Keratinocyte (primary cell): ENCODE results near the gene EEPD1. TPM values are rescaled to one million over a fixed set of nuclear protein-coding genes. Genes with fewer than 3 reads are reported as not detected.

ENCODE experiments used
- DNase-seq: peaks from one replicate; pipeline ENCODE4 v3.0.0-alpha.2; 2011; ENCODE audit warnings: low read depth, missing footprints, low spot score
- FAIRE-seq: peaks from 2 replicates; lab custom pipeline; 2011; peaks lifted over from hg19 to GRCh38; lab: Jason Lieb, UNC
- H2AFZ ChIP-seq: 2 replicates; pipeline ENCODE4 v1.6.0; 2012; ENCODE audit warnings: low read length, control low read depth, inconsistent platforms; ENCODE audit not compliant: control insufficient read depth
- H3K27ac ChIP-seq: 2 replicates; pipeline ENCODE4 v1.5.1; 2011; ENCODE audit warnings: low read length; ENCODE audit not compliant: control insufficient read depth, insufficient read depth
- H3K27me3 ChIP-seq: 3 replicates; pipeline ENCODE4 v1.6.0; 2011; ENCODE audit warnings: low read length; ENCODE audit not compliant: control insufficient read depth, insufficient read depth; ENCODE audit errors: extremely low read depth
- H3K36me3 ChIP-seq, 2 experiments: 2 replicates in 1 of 2; 3 replicates in 1 of 2; pipeline ENCODE4 v1.5.1; 2011; ENCODE audit warnings: low read length in 2 of 2, mild to moderate bottlenecking in 1 of 2; ENCODE audit not compliant: control insufficient read depth in 2 of 2, insufficient read depth in 2 of 2; ENCODE audit errors: extremely low read depth in 1 of 2
- H3K4me1 ChIP-seq: 3 replicates; pipeline ENCODE4 v1.5.1; 2011; ENCODE audit warnings: low read length; ENCODE audit not compliant: control insufficient read depth, insufficient read depth; ENCODE audit errors: extremely low read depth
- H3K4me2 ChIP-seq: 3 replicates; pipeline ENCODE4 v1.6.0; 2011; ENCODE audit warnings: low read depth, low read length; ENCODE audit not compliant: control insufficient read depth, insufficient read depth; ENCODE audit errors: extremely low read depth
- H3K4me3 ChIP-seq, 3 experiments: fragments of 200-600 bp in 1 of 3; sonication (generic) in 1 of 3; 2 replicates in 2 of 3; 3 replicates in 1 of 3; pipeline ENCODE4 v1.5.1; 2011 to 2016; ENCODE audit warnings: low read length in 3 of 3, mild to moderate bottlenecking in 3 of 3, control low read depth in 2 of 3, inconsistent platforms in 1 of 3, low read depth in 1 of 3, mixed read lengths in 1 of 3, mixed run types in 1 of 3, moderate library complexity in 1 of 3; ENCODE audit not compliant: control insufficient read depth in 2 of 3, insufficient read depth in 2 of 3; ENCODE audit errors: extremely low read depth in 1 of 3
- H3K79me2 ChIP-seq: 2 replicates; pipeline ENCODE4 v1.6.0; 2012; ENCODE audit warnings: low read length; ENCODE audit not compliant: control insufficient read depth, insufficient read depth
- H3K9ac ChIP-seq: 3 replicates; pipeline ENCODE4 v1.6.0; 2011; ENCODE audit warnings: low read length; ENCODE audit not compliant: control insufficient read depth, insufficient read depth; ENCODE audit errors: extremely low read depth
- H3K9me1 ChIP-seq: 3 replicates; pipeline ENCODE4 v1.6.0; 2011; ENCODE audit warnings: low read length; ENCODE audit not compliant: control insufficient read depth, insufficient read depth; ENCODE audit errors: extremely low read depth
- H3K9me3 ChIP-seq: 2 replicates; pipeline ENCODE4 v1.5.1; 2012; ENCODE audit warnings: low read depth, low read length; ENCODE audit not compliant: control insufficient read depth
- H4K20me1 ChIP-seq: 3 replicates; pipeline ENCODE4 v1.6.0; 2011; ENCODE audit warnings: low read length; ENCODE audit not compliant: control insufficient read depth, insufficient read depth; ENCODE audit errors: extremely low read depth
- CTCF ChIP-seq, 3 experiments: IDR thresholded peaks in 1 of 3; conservative IDR thresholded peaks in 1 of 3; optimal IDR thresholded peaks in 1 of 3; 2 replicates in 2 of 3; 3 replicates in 1 of 3; pipeline versions ENCODE3 to v1.5.1; 2011; ENCODE audit warnings: low read length in 3 of 3, mild to moderate bottlenecking in 3 of 3, moderate library complexity in 2 of 3, control low read depth in 1 of 3, inconsistent platforms in 1 of 3; ENCODE audit not compliant: insufficient read depth in 2 of 3; ENCODE audit errors: extremely low read depth in 1 of 3
- EZH2 ChIP-seq: IDR thresholded peaks from one replicate; pipeline ENCODE4 v1.6.1; 2012; ENCODE audit warnings: inconsistent platforms, mild to moderate bottlenecking, low read length, moderate library complexity
- dilution Hi-C: fragments of 300-500 bp; cut with MboI; formaldehyde crosslinking; loops from one replicate; pipeline ENCODE4 v1.7.0; 2020; ENCODE audit warnings: low sequenced_read_pairs; ENCODE audit not compliant: extremely low pct_ligation_motif_present
- polyA plus RNA-seq, 5 experiments: library from polyadenylated mRNA; depleted of rRNA in 3 of 5; stranded (reverse) in 3 of 5; stranded (forward) in 1 of 5; unstranded in 1 of 5; fragments of >200 nt; gene quantifications; 1 replicate in 1 of 5; 2 replicates in 3 of 5; 3 replicates in 1 of 5; pipeline versions ENCODE4 v1.2.1 to v1.2.3, GENCODE V29; 2011 to 2012; ENCODE audit warnings: missing spikeins in 2 of 5, low read depth in 1 of 5, low replicate concordance in 1 of 5

EEPD1 gene
- polyA plus RNA-seq, 1 donor (not counting 4 experiments of a cell fraction or from before 2014, with no cell fraction given) = 1.2 TPM

GRCh38 chr7:36203071-36203790 lies 50.2 kb downstream of the EEPD1 start:
- H3K9me1 ChIP-seq = no peaks in the 10 kb centered on the region
- no peak overlapping the region for H3K4me3 ChIP-seq
- no peaks in the 10 kb centered on the region for H3K9me3 ChIP-seq
- TF ChIP-seq EZH2 = no peak
- DNase-seq = no peak
- H3K27ac ChIP-seq = no peak overlapping the region
- no peaks in the 10 kb centered on the region for H3K79me2 ChIP-seq
- no peak for FAIRE-seq
- no peaks in the 10 kb centered on the region for H3K27me3 ChIP-seq
- H4K20me1 ChIP-seq = no peaks in the 10 kb centered on the region
- dilution Hi-C loops = no loop called here
- H2AFZ ChIP-seq = no peak overlapping the region
- H3K9ac ChIP-seq = no peak overlapping the region
- H3K4me1 ChIP-seq = no peaks in the 10 kb centered on the region
- H3K4me2 ChIP-seq = no peak overlapping the region
- H3K36me3 ChIP-seq = no peaks in the 10 kb centered on the region

- no peaks in the 10 kb centered on the region for H3K4me1 ChIP-seq
- FAIRE-seq (no peak), DNase-seq (no peak)
- H3K9me1 ChIP-seq = no peaks in the 10 kb centered on the region
- no peak overlapping the region for H3K4me2 ChIP-seq
- H3K9ac ChIP-seq = no peak overlapping the region
- H3K27me3 ChIP-seq = no peaks in the 10 kb centered on the region
- no peak overlapping the region for H3K27ac ChIP-seq
- H3K4me3 ChIP-seq = no peak overlapping the region
- H3K36me3 ChIP-seq = no peaks in the 10 kb centered on the region
- dilution Hi-C loops = no loop called here
- no peaks in the 10 kb centered on the region for H3K9me3 ChIP-seq
- no peaks in the 10 kb centered on the region for H3K79me2 ChIP-seq
- H4K20me1 ChIP-seq = no peaks in the 10 kb centered on the region
- no peak for TF ChIP-seq CTCF (optimal IDR thresholded peaks at IDR 0.05 in 1 of 3, IDR thresholded peaks at IDR 0.05 in 1 of 3, conservative IDR thresholded peaks at IDR 0.05 in 1 of 3; ENCODE audit: extremely low read depth in 1 of 3, insufficient read depth in 2 of 3, low read length in 3 of 3)
- TF ChIP-seq EZH2 = no peak
- no peak overlapping the region for H2AFZ ChIP-seq
Measured at GRCh38 chr7:36204044-36204663, 51.1 kb downstream of the EEPD1 start.
